HG03097 (cell line): ENCODE measurements around the gene TAPT1.

ENCODE experiments used
- ATAC-seq: cut with Tn5 transposase; IDR thresholded peaks from one replicate; pipeline ENCODE4 v1.9.1; 2021; ENCODE audit not compliant: unreplicated experiment, low FRiP score

Gene TAPT1

GRCh38 chr4:16111533-16111932 lies 114.7 kb downstream of the TAPT1 start:
- ATAC-seq, result no peak

GRCh38 chr4:16110661-16111290 lies 115.5 kb downstream of the TAPT1 start:
- no peak for ATAC-seq
